ENCODE measurements around the gene TEX261.

TEX261 gene

GRCh38 chr2:70979180-70979488, 15.5 kb downstream of the TEX261 start:
- H3K4me3 ChIP-seq (replicated peaks; ENCODE audit: low read depth, low read length), result peak overlapping the region; percentile 44; the same call in 1 of the 2 replicates
- TF ChIP-seq CTCF (IDR thresholded peaks at IDR 0.05; ENCODE audit: low read depth, low read length, missing control alignments), result no peak
- DNase-seq (ENCODE audit: extremely low read depth, low read depth), result no peak

- no peak for TF ChIP-seq CTCF (IDR thresholded peaks at IDR 0.05; ENCODE audit: low read depth, low read length, missing control alignments)
- DNase-seq (ENCODE audit: extremely low read depth, low read depth), result no peak
- H3K4me3 ChIP-seq (replicated peaks; ENCODE audit: low read depth, low read length), result peak within 1 kb of the TSS; percentile 44
Measured at GRCh38 chr2:70978341-70979179, 16.1 kb downstream of the TEX261 start, which contains the start of gene ANKRD53. Gene ANKRD53 (plus strand): TSS chr2:70978630. CDS start chr2:70978646, 16 bp downstream.

GRCh38 chr2:70977605-70978205, 17.0 kb downstream of the TEX261 start:
- no peak for DNase-seq (ENCODE audit: extremely low read depth, low read depth)
- TF ChIP-seq CTCF (IDR thresholded peaks at IDR 0.05; ENCODE audit: low read depth, low read length, missing control alignments), result peak; percentile 1
- peak overlapping the region; percentile 43 for H3K4me3 ChIP-seq (replicated peaks; ENCODE audit: low read depth, low read length)

GRCh38 chr2:70975237-70975636, 19.4 kb downstream of the TEX261 start:
- no peak for DNase-seq (ENCODE audit: extremely low read depth, low read depth)
- no peak for TF ChIP-seq CTCF (IDR thresholded peaks at IDR 0.05; ENCODE audit: low read depth, low read length, missing control alignments)
- H3K4me3 ChIP-seq (replicated peaks; ENCODE audit: low read depth, low read length), result no peak overlapping the region

- TF ChIP-seq CTCF (IDR thresholded peaks at IDR 0.05; ENCODE audit: low read depth, low read length, missing control alignments), result no peak
- H3K4me3 ChIP-seq (replicated peaks; ENCODE audit: low read depth, low read length), result no peak overlapping the region
- DNase-seq (ENCODE audit: extremely low read depth, low read depth), result no peak
Measured at GRCh38 chr2:70974592-70974991, 20.1 kb downstream of the TEX261 start.

- no peak for TF ChIP-seq CTCF (IDR thresholded peaks at IDR 0.05; ENCODE audit: low read depth, low read length, missing control alignments)
- DNase-seq (ENCODE audit: extremely low read depth, low read depth), result no peak
- no peak overlapping the region for H3K4me3 ChIP-seq (replicated peaks; ENCODE audit: low read depth, low read length)
Measured at GRCh38 chr2:70967189-70967588, 27.5 kb downstream of the TEX261 start.
